GM21723 (cell line): ENCODE measurements around the gene REM2.

Source experiments
- ATAC-seq: cut with Tn5 transposase; IDR thresholded peaks from one replicate; pipeline ENCODE4 v1.9.1; 2021; ENCODE audit warnings: mild to moderate bottlenecking, moderate library complexity; ENCODE audit not compliant: unreplicated experiment

REM2 gene

DNA sequence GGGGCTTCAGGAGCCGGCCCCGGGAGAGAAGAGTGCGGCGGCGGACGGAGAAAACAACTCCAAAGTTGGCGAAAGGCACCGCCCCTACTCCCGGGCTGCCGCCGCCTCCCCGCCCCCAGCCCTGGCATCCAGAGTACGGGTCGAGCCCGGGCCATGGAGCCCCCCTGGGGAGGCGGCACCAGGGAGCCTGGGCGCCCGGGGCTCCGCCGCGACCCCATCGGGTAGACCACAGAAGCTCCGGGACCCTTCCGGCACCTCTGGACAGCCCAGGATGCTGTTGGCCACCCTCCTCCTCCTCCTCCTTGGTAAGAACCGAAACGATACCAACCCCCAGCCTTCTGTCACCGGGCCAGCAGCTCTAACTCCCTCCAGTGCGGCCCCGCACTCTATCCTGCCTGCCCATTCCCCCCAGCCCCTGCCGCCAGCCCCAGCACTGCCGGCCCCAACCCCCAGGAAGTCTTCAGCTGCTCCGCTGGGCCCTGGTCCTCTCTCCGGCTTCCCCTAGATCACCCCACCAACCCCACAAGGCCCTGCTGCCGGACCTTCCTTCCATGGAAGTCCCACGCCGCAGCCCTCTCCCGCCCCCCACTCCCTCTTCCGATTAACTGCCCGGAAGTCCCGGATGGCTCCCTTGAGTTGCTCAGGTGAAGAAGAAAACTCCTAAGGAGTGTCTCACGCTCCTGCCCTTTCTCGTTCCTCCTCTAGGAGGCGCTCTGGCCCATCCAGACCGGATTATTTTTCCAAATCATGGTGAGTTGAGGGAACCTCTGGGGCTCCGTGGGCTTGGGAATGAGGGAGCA is 10.8 kb upstream of the REM2 start:
- ATAC-seq, result peak; percentile 19

DNA sequence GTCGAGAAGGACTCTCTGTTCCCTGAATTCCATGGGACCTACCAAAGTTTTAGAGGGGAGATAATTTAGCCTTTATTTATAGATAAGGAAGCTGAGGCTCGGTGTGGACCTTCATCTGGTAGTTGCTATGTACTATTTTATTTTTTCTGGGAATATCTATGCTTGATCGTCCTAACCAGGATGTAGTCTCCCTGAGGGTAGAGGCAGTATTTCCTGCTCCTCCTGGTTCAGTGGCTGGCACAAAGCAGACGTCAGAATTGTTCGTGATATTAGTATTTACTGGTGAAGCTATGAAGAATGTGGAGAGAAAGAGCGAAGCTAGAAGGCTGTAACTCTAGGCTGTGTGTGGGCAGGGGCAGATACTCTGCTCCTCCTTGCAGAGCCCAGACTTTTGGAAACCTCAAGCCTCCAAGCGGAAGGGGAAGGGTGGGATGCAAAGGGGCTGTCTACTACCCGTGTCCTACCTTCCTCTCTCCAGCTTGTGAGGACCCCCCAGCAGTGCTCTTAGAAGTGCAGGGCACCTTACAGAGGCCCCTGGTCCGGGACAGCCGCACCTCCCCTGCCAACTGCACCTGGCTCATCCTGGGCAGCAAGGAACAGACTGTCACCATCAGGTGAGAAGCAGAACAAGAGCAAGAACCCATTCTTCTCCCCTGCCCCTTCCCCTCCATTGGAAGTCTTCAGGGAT is 10.0 kb upstream of the REM2 start:
- ATAC-seq, result no peak

DNA sequence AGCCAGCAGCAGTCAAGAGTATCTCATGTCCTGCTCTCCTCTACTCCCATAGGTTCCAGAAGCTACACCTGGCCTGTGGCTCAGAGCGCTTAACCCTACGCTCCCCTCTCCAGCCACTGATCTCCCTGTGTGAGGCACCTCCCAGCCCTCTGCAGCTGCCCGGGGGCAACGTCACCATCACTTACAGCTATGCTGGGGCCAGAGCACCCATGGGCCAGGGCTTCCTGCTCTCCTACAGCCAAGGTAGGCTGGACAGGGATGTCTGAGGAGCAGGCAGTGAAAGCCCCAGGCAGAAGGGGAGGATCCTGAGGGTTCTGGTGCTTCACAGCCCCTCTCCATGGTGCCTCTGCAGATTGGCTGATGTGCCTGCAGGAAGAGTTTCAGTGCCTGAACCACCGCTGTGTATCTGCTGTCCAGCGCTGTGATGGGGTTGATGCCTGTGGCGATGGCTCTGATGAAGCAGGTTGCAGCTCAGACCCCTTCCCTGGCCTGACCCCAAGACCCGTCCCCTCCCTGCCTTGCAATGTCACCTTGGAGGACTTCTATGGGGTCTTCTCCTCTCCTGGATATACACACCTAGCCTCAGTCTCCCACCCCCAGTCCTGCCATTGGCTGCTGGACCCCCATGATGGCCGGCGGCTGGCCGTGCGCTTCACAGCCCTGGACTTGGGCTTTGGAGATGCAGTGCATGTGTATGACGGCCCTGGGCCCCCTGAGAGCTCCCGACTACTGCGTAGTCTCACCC is 7.8 kb upstream of the REM2 start:
- no peak for ATAC-seq

DNA sequence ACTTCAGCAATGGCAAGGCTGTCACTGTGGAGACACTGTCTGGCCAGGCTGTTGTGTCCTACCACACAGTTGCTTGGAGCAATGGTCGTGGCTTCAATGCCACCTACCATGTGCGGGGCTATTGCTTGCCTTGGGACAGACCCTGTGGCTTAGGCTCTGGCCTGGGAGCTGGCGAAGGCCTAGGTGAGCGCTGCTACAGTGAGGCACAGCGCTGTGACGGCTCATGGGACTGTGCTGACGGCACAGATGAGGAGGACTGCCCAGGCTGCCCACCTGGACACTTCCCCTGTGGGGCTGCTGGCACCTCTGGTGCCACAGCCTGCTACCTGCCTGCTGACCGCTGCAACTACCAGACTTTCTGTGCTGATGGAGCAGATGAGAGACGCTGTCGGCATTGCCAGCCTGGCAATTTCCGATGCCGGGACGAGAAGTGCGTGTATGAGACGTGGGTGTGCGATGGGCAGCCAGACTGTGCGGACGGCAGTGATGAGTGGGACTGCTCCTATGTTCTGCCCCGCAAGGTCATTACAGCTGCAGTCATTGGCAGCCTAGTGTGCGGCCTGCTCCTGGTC is 7.2 kb upstream of the REM2 start:
- no peak for ATAC-seq

DNA sequence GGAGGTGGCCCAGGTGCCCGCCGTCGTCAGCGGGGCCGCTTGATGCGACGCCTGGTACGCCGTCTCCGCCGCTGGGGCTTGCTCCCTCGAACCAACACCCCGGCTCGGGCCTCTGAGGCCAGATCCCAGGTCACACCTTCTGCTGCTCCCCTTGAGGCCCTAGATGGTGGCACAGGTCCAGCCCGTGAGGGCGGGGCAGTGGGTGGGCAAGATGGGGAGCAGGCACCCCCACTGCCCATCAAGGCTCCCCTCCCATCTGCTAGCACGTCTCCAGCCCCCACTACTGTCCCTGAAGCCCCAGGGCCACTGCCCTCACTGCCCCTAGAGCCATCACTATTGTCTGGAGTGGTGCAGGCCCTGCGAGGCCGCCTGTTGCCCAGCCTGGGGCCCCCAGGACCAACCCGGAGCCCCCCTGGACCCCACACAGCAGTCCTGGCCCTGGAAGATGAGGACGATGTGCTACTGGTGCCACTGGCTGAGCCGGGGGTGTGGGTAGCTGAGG is 6.0 kb upstream of the REM2 start:
- no peak for ATAC-seq

- ATAC-seq, result no peak
These were observed 4.5 kb upstream of the REM2 start for GRCh38 chr14:22878271-22879246.

- ATAC-seq, result no peak
These were observed 958 bp upstream of the REM2 start for GRCh38 chr14:22882064-22882463.

DNA sequence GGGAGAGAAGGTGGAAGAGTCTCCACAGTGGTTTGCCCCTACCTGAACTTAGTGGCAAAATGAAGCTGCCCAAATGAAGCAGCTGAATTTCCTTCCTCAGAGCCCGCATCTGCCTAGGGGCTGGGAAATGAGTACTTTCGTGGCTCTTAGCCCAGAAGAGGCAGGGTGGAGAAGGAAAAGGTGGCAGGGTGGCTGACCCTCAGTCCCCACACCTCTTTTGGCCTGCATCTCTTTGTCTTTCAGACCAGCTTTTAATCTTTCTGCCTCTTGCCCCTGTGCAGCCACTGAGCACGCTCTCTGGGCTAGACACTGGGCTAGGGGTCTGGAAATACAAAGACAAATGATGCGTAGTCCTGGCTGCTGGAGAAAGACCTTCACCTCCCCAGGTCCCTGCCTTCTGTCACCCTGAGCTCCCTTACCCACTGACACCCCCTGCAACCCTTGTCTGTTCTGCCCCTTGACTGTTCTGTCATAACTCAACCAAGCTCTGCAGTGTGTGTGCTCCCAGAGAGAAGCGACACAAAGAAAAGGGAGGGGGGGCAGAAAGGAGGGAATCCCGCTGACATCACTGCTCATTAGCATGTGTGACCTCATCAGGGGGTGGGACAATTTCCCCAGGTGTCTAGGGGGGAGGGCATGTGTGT is 371 bp upstream of the REM2 start:
- no peak for ATAC-seq

- no peak for ATAC-seq
These were observed 1.2 kb downstream of the REM2 start for GRCh38 chr14:22884076-22884737.

GRCh38 chr14:22884738-22885523 is 1.9 kb downstream of the REM2 start:
- ATAC-seq, result no peak

DNA sequence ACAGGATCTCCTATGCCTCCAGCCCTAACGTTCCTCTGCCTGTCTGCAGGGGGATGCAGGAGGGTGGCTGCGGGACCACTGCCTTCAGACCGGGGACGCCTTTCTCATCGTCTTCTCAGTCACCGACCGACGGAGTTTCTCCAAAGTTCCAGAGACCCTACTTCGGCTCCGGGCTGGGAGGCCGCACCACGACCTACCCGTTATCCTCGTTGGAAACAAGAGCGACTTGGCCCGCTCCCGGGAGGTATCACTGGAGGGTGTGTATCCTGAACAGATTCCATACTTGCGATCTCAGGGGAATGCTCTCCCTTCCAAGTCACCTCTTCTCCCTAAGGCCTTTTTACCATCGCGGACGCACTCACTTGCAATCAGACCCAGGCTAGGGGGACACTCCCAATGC is 3.0 kb downstream of the REM2 start:
- no peak for ATAC-seq

DNA sequence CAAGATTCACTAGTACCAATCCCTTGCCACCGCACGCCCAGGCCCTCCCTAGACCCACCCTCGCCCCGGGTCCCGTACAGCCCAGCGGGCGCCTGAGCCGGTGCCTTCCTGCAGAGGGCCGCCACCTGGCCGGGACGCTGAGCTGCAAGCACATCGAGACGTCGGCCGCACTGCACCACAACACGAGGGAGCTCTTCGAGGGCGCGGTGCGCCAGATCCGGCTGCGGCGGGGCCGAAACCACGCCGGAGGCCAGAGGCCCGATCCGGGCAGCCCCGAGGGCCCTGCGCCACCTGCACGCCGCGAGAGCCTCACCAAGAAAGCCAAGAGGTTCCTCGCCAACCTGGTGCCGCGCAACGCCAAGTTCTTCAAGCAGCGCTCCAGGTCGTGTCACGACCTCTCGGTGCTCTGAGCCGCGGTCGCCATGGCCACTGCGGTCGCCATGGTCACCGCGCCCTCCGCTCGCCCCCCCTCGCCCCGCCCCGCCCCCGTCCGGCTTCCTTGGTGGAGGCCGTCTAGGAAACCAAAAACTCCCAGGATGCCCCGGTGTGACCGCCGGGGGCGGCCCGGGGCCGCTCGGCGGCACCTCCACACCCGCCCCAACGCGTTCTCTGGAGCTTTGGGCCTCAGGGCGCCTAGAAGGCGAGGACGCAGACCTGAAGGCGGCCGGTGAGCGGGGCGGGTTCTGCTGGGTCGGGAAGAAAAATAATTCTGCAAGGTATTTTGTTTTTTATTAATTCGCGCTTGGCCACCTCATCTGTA is 3.7 kb downstream of the REM2 start:
- peak; percentile 64 for ATAC-seq

DNA sequence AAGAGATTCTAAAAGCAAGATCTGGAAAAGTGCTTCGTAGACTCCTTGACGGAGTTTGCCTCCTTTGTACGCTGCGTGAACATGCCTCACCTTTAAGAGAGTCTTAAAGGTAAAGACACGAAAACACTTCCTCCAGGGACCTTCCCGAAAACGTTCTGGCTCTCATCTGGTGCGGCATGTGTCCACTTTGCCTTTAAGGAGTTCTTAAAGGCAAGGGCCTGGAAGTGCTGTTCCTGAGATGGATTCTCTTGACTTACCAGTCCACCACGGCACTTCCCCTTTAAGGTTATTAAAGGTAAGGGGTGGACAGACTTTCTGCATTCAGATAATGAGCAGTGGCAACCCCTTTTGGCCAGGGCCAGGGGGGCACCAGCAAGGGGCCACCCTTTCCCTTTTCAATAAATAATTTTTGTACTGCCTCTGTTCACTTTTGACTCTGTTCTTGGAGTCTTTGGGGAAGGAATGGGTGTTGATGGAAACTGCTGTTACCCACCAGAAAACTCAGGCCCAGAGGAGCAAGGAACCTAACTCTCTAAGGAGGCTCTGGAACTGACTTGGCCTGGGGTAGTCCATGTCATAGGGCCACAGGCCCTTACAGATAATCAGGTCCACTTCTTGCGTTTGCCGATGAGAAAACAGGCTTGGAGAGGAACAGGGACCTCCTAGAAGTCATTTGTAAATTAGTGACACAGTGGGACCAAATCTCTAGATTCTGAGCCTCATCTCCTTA is 4.4 kb downstream of the REM2 start:
- peak; percentile 46 for ATAC-seq

DNA sequence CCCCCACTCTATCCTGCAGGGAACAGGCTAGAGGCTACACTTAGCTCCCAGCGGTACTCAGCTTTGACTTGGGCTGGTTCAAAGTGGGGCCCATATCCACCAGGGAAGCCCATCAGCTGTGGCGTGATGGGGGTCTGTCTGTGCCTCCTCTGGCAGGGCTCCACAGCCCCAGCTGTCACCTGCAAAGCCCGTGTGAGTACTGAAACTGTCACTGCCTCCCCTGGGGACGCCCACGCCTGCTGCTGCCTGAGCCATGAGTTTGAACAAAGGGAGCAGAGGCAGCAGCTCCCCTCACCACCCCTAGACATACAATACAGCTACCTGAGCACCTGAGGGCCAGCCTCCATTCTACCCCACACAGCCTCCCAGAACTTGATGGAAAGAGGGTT is 5.0 kb downstream of the REM2 start:
- peak; percentile 53 for ATAC-seq

DNA sequence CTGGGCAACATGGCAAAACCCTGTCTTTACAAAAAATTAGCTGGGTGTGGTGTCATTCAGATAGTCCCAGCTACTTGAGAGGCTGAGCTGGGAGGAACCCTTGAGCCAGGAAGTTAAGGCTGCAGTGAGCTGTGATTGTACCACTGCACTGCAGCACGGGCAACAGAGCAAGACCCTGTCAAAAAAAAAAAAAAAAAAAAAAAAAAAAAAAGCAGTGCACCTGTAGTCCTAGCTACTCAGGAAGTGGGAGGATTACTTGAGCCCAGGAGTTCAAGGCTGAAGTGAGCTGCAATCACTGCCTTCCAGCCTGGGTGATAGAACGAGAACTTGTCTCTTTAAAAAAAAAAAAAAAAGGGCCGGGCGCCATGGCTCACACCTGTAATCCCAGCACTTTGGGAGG is 5.6 kb downstream of the REM2 start:
- no peak for ATAC-seq

GRCh38 chr14:22890416-22890815 is 7.4 kb downstream of the REM2 start:
- ATAC-seq, result no peak

- no peak for ATAC-seq
These were observed 9.5 kb downstream of the REM2 start for GRCh38 chr14:22892488-22892887.
